ENCODE measurements around the gene SRGAP3.

GRCh38 chr3:9196020-9196419 is 53.4 kb downstream of the SRGAP3 start:
- TF ChIP-seq CTCF (IDR thresholded peaks at IDR 0.05) (no peak), POLR2A (IDR thresholded peaks at IDR 0.05) (no peak)
